Amniotic epithelial cell (primary cell): ENCODE data around the gene CD33.
"Not testable (repeated sequence)": the region's sequence is repeated elsewhere in the genome, so short reads cannot be mapped to it uniquely, and the experiment has no call there.

Source experiments
- DNase-seq: peaks from one replicate; pipeline ENCODE4 v3.0.0-alpha.2; 2010; ENCODE audit warnings: low read depth

The CD33 gene

DNA sequence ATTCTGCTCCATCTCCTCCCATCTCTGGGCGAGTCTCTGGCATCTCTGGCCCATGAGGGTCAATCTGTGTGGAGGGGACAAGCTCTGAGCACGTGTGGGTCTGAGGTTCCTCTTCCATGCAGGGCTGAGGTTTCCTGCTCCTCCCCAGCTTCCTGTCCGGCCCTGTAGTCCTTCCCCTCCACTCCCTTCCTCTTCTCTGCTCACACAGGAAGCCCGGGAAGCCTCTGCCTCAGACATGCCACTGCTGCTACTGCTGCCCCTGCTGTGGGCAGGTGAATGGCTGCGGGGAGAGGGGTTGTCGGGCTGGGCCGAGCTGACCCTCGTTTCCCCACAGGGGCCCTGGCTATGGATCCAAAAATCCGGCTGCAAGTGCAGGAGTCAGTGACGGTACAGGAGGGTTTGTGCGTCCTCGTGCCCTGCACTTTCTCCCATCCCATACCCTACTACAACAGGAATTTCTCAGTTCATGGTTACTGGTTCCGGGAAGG is 14.0 kb upstream of the CD33 start:
- DNase-seq = not testable (repeated sequence)

DNA sequence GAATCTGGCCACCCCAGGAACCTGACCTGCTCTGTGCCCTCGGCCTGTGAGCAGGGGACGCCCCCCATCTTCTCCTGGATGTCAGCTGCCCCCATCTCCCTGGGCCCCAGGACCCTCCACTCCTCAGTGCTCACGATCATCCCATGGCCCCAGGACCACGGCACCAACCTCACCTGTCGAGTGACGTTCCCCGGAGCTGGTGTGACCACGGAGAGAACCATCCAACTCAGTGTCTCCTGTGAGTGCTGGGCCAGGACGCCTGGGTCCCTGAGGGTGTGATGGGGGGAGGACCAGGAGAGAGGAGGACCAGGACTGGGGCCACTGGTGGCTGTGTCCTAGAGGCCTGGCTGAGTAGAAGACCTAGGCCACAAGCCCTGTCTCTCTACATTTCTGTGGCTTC is 13.0 kb upstream of the CD33 start:
- DNase-seq = no peak

DNA sequence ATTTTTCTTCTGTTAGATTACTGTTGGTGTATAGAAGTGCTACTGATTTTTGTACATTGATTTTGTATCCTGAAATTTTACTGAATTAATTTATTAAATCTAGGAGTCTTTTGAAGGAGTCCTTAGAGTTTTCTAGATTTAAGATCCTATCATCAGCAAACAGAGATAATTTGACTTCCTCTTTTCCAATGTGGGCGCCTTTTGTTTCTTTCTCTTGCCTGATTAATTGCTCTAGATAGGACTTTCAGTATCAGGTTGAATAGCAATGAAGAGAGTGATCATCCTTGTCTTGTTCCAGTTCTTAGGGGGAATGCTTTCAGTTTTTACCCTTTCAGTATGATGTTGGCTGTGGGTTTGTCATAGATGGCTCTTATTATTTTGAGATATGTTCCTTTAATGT is 5.6 kb upstream of the CD33 start:
- DNase-seq = no peak

DNA sequence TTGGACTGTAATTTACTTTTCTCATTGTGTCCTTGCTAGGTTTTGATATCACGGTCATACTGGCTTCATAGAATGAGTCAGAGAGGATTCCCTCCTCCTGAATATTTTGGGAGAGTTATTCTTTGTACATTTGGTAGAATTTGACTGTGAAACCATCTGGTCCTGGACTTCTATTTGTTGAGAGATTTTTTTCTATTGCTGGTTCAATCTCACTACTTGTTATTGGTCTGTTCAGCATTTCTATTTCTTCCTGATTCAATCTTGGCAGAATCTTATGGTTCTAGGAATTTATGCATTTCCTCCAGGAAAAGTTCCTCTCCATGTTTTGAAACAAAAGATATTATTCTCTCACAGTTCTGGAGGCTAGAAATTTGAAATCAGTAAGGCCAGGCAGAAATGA is 4.9 kb upstream of the CD33 start:
- DNase-seq = no peak

DNA sequence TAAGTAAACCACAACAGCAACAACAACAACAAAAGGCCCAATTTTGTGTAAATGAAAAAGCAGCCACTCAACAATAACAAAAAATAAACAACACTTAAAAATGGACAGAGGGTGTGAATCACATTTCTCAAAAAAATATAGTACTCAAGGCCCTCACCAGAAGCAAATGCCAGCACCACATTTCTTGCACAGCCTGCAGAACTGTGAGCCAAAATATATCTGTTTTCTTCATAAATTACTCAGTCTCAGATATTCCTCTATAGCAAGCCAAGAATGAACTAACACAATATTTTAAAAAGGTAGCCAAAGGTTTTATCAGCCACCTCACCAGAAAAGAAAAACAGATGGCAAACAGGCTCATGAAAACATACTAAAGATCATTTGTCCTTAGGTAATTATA is 3.9 kb upstream of the CD33 start:
- DNase-seq = no peak

DNA sequence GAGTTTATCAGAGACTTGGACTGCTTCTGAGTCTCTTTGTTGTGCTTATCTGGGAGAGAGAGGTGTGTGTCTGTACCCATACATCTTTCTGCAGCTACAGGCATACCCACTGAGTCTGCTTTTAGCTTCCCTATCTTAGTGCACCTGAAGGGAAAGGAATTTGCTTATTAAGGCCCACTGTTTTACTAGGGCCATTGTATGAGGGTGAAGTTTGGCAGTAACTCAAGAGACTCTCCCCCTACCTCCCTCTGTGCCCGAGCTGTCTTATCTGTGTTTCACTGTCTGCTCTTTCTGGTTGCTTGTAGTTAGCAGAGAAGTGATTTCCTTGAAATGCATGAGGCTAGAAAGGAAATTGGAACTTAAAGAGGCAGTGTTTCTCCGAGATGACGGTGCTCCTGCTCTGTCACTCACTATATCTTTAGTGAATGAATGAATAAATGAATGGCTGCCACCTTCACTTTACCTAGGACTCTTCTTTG is 678 bp upstream of the CD33 start:
- DNase-seq = no peak

DNA sequence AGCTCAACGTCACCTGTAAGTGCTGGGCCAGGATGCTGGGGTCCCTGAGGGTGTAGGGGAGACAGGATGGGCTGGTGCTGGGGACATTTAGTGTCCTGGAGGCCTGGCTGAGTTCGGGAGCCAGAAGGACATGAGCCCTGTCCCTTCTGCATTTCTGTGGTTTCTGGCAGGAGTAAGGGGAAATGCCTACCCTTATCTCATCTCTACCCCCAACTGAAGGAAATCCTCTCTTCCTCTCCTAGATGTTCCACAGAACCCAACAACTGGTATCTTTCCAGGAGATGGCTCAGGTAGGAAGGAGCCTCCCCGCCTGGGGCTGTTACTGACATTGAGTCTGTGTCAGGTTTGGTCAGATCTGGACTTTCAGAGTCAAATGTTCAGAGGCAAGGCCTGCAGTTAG is 1.2 kb downstream of the CD33 start:
- no peak for DNase-seq

DNA sequence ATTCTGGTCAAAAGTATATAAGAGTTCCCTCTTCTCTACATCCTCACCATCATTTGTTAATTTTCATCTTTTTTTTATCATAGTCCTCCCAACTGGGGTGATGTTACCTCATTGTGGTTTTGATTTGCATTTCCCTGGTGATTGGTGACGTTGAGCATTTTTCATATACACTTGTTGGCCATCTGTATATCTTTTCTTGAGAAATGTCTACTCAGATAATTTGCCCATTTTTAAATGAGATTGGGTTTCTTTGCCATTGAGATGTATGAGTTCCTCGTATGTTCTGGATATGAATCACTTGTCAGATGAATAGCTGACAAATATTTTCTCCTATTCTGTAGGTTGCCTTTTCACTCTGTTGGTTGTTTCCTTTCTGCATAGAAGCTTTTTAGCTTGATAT is 2.4 kb downstream of the CD33 start:
- DNase-seq = no peak

DNA sequence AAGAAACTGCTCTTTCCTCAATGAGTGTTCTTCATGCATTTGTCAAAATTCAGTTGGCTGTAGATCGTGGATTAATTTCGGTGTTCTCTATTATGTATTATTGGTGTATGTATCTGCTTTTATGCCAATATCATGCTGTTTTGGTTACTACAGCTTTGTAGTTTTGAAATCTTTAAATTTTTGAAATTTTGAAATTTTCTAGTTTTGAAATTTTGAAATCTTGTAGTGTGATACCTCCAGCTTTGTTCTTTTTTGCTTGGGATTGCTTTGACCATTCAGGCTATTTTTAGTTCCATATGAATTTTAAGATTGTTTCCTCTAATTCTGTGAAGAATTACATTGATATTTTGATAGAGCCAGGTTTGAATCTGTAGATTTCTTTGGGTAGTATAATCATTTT is 3.1 kb downstream of the CD33 start:
- DNase-seq = no peak

DNA sequence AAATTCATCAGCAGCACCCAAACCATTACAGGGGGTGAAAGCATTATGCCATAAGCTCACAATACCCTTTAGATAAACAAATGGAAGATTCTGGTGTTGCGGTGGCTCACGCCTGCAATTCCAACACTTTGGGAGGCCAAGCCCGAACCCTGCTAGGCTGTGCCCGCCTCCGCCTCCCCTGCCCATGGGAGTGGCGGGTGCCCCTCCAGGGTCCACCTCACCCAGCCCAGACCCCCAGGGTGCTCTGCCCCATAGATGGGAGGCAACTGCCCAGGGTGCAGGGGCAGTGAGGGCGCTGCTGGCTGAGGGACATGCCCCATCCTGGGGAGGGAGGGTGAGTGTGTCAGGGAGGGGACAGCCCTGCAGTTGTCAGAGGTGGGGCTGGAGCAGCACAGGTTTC is 16.0 kb downstream of the CD33 start:
- DNase-seq = no peak

DNA sequence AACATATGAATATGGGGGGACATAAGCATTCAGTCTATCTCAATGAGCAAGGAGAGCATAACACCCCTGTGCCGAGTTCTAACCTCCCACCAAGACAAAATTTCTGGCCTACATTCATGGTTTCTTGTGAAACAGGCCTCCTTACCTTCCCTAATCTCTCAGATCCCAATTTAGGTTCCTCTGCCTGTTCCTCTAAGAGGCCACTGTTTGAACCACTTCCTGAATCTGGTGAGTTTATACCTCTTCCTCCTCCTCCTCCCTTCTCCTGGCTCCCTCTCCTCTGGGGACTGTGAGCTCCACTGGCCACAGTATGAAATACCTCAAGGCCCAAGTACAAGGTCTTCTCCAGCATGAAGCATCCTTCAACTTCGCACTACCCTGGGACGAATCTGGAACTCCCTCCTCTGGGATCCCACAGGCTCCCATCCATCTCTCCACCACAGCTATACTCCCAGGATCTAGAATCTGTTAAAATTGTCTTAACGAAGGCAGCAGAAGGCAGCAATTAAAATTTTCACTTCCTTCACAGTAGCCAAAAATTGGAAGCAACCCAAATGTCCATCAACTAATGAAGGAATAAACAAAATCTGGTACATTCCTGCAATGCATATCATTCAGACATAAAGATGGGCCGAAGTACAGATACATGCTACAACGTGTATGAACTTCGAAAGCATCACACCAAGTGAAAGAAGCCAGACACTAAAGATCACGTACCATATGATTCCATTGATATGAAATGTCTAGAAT is 18.2 kb downstream of the CD33 start:
- DNase-seq = no peak

DNA sequence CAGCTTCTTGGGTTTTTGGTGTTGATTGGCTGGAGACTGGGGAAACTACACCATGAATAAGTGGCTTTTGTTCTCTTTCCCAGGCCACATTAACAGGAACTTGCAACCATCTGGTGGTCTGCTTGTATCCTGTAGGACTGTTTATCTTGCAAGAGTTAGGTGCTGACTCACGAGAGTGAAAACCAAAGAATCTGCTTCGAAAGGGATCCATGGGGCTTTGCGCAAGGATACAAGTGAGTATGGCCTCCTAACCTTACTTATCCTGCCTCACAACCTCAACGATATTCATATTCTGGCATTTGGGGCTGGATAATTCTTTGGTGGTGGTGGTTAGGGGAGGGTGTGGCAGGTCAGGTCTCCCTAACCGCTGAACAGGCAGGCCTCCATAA is 21.3 kb downstream of the CD33 start:
- no peak for DNase-seq

DNA sequence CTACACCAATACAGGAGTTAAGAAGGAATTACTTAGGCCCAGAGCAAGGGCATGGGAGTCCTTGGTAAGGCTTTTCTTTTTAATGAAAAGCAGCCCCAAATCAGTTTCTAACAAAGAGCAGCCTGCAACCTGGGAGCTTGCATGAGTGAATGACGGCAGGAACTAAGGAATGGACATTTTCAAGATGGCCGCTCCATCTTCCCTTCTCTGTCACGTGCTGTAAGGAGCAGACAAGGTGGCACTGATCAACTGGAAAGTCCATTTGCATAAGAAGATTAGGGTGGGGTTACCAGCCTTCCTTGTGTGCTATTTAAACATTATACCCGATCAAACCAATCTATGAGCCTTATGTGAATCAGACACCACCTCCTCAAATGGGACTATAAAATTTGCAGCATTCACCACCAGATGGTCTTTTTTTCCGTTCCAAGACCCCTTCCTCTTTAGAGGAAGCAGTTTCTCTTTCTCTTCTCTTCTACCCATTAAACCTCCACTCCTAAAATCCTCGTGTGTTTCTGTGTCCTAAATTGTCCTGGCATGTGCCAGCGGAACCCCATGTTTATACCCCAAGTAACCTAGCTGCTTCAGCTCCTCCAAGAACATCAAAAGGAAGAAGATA is 23.2 kb downstream of the CD33 start:
- DNase-seq = no peak

DNA sequence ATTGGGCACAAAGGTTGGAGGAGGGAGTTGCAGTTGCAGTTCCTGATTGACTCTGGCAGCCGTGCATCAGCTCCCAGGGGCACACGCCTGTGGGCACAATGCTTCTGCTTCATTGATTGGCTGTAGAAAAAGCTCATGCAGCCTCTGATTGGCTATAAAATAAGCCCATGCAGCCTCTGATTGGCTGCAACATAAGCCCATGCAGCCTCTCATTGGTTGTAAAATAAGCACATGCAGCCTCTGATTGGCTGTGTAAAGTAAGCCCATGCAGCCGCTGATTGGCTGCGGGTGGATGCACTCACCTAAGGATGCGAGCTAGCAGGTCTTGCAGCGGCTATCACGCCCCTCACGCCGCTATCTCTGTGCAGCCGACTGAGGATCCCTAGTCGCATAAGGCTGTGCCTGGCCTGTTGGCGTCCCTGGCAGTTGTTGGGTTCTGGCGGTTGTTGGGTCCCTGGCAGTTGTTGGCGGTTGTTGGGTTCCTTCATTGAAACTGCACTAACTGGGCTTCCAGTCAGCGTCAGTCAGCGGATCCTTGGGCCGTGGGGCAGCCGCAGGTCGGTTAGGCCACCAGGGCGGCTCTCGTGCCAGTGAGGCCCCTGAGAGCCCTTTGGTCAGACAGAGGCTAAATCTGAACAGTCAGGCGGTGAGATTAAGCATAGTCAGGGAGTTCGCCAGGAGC is 26.0 kb downstream of the CD33 start, which contains the start of gene SIGLECL1:
TSS of gene SIGLECL1 (plus strand) at position 295 of the 682 bp plus-strand sequence. CDS start 12,993 bp downstream, outside the sequence.
- DNase-seq = no peak

DNA sequence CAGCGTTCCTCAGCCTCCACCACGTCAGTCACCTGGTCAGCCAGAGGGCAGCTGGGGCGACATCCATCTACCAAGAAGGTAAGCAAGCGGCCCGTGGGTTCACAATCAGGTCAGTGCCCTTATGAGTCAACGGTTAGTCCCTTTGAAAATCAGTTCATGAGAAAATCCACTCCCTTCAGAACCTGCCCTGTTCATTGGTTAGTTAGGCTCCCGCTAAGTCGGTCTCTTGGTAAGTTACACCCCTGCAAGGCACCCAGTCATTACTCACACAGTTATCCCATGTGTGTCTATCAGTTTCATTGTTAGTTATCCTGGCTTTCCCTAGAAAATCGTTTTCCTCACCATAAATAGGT is 26.6 kb downstream of the CD33 start:
- no peak for DNase-seq

DNA sequence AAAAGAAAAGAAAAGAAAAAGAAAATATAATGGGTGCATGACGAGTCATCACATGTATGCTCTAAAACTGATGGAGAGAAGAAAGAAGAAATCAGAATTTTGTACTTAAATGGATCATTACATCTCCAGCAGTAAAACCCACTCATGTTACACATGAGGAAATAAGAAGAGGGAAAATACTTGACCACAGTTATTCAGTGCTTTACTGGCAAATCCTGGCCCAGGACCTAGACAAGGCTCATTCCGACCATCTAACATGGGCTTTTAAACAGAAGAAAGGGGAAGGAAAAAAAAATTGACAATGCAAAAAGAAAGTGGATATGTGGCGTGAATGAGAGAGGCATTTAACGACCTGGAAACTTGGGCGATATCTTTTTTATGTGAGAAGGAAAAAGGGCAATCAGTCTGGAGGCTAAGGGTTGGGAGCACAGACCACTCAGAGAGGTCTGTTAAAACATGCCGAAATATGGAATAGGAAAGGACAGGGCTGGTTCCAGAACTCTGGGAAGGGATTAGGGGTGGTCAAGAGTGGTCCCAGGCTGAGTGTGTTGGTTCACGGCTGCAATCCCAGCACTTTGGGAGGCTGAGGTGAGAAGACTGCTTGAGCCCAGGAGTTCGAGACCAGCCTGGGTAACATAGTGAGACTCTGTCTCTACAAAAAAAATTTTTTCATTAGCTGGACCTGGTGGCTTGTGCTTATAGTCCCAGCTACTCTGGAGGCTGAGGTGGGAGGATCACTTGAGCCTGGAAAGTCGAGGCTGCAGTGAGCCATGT is 27.6 kb downstream of the CD33 start:
- no peak for DNase-seq

DNA sequence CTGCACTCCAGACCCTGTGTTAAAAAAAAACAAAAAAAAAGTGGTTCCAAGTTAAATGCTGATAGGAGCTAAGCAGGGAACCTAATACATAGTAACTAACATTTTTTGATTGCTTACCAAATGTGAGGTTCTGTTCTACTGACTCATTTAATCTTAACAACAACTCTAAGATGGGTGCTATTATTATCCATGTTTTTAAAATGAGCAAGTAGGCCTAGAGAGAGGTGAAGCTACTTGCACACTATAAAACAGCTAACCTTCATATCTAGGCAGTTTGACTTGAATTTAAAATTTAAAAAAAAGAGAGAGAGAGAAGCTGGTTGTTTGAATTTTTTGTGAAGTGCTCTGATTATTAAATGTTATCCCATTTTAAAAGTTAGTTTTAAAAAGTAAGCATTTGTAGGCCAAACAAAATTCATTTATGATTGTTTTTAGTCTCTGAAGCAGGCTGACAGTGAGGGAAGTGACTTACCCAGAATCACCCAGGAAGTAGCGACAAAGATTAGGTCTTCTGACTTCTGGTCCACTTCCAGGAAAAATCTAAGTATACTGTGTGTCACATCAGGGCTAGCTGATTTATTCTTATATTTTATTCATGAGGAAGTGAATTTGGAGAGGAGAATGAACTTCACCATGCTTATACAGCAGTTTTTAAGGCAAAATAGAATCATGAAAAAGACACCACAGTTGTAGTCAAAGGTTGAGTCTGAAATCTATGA is 28.4 kb downstream of the CD33 start:
- DNase-seq = no peak

DNA sequence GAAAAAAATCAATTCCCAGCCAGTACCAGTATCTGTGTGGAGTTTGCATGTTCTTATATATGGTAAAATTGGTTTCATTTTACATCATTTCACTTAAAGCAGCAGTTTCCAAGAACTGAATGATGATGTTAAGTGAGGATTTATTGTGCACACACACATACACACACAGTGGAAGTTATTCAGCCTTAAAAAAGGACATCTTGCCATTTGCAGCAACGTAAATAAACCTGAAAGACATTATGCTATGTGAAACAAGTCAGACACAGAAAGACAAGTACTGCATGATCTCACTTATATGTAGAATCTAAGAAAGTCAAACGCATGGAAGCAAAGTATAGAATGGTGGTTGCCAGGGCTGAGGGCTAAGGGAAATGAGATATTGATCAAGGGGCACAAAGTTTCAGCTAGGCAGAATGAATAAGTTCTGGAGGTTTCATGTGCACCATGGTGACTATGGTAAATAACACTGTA is 31.3 kb downstream of the CD33 start:
- no peak for DNase-seq

DNA sequence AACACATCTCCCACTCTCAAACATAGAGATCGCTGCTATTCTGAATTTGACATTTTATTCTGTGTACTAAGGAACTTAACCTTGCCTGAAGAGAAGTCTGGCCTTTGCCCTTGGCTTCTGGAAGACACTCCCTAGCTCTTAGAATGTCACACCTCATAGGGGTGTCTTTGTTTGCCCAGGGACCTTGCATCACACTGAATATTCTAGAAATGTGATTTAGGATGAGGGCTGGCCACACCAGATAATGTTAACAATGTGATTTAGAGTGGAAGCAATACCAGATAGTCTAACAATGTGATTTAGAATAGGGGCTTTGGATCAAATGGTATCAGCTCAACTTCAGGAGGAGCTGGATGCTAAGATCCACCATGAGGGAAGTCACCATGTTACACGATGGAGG is 32.6 kb downstream of the CD33 start:
- no peak for DNase-seq

DNA sequence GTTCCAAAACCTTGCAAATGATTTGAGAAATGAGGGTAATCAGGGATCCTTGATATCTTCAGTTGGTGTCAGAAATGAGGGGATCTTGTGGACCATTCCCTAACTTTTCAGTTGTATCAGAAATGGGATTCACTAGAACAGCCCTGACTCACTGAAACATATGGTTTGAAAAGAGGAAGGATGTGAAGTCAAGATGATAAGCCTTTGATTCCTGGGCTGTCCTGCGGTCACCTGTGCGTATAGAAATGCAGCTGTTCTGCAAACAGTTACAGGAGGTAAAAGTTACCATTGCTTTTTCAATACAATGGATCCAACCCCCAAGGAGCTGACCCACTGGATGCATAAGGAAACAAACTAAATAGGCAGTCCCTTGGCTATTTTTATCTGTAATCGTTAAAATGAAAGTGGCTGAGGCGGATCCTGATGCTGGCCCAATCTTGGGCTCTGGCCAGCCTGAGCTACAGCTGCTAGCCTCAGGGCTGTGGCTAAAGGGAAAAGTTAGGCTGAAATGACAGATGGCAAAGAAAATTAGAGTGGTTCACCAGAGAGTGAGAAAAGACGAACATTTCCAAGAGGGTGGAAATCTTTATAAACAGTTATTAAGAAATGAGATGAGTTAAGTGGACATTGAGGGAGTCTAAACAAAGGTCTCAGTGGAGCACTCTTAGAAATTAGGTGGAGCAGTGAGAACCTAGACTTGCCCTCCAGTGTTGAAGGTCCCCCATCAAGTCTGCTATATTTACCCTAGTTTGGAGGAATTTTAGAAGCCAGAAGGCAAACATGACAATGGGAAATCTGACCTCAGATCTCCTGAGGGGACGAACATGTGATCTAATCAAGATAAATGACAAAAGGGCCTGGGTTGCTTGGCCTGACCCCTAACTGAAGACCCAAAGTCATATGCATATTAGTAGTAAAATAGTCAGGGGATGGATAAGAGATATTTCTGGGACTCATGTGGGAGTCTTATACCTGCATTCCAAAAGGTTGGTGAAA is 33.6 kb downstream of the CD33 start:
- DNase-seq = no peak
